Right atrium auricular region (tissue), 2 donors: ENCODE data around the gene XKR3. TPM values are rescaled to one million over a fixed set of nuclear protein-coding genes. Genes with fewer than 3 reads are reported as not detected.

ENCODE experiments used
- DNase-seq: peaks from one replicate; pipeline ENCODE4 v3.0.0-alpha.2; 2019; ENCODE audit warnings: low spot score
- H3K27ac ChIP-seq, 2 donors: fragments of 200-600 bp; sonication (generic); 1 replicate in 1 of 2; 2 replicates in 1 of 2; pipeline ENCODE4 v1.5.1; 2016 to 2019
- H3K27me3 ChIP-seq, 2 donors: fragments of 200-600 bp; sonication (generic); one replicate each; pipeline versions ENCODE4 v1.5.1 to v1.6.0; 2017 to 2019
- H3K36me3 ChIP-seq: fragments of 200-600 bp; sonication (generic); one replicate; pipeline ENCODE4 v1.5.1; 2016
- H3K4me1 ChIP-seq, 2 donors: fragments of 200-600 bp; sonication (generic); one replicate each; pipeline versions ENCODE4 v1.5.1 to v1.6.0; 2017 to 2019
- H3K4me3 ChIP-seq, 2 donors: fragments of 200-600 bp; sonication (generic); 1 replicate in 1 of 2; 2 replicates in 1 of 2; pipeline ENCODE4 v1.5.1; 2017 to 2019; ENCODE audit warnings: mild to moderate bottlenecking in 1 of 2, moderate library complexity in 1 of 2
- H3K9me3 ChIP-seq, 2 donors: fragments of 200-600 bp; sonication (generic); one replicate each; pipeline ENCODE4 v1.5.1; 2019
- total RNA-seq, 2 donors: library from RNA; depleted of rRNA; stranded (reverse); fragments of >200 nt; gene quantifications; one replicate each; pipeline ENCODE4 v1.1.0, GENCODE V29; 2016
- TF ChIP-seq, protein P1 (sequence below), 2 donors: fragments of 200-600 bp; sonication (generic); IDR thresholded peaks; one replicate each; pipeline ENCODE4 v1.5.1; 2019; ENCODE audit warnings: antibody characterized with exemption in 2 of 2

Gene XKR3
- total RNA-seq, 2 donors from 2014 or later = not detected

DNA sequence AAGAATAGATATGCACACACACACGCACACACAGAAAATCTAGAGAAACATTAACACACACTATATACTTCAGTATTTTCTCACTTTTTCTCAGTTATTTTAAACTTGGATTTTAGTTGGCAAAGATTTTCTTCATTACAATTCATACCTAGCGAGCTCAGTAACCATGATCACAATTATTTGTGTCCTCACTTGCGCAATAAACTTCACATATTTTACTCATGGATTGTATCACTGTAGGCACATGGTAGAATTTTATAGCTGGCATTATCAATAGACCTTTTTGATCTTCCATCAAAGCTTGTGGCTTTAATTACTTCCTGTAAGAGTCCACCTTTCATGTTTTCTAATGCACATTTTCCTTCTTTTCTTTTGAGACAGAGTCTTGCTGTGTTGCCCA, 4.8 kb upstream of the XKR3 start:
- no peak for DNase-seq
- Histone ChIP-seq H3K4me3 (no peak overlapping the region), H3K4me1 (no peaks in the 10 kb centered on the region), H3K27ac (no peak overlapping the region), H3K36me3 (no peaks in the 10 kb centered on the region), H3K27me3 (no peaks in the 10 kb centered on the region), H3K9me3 (no peaks in the 10 kb centered on the region)
- TF ChIP-seq, protein P1, sequence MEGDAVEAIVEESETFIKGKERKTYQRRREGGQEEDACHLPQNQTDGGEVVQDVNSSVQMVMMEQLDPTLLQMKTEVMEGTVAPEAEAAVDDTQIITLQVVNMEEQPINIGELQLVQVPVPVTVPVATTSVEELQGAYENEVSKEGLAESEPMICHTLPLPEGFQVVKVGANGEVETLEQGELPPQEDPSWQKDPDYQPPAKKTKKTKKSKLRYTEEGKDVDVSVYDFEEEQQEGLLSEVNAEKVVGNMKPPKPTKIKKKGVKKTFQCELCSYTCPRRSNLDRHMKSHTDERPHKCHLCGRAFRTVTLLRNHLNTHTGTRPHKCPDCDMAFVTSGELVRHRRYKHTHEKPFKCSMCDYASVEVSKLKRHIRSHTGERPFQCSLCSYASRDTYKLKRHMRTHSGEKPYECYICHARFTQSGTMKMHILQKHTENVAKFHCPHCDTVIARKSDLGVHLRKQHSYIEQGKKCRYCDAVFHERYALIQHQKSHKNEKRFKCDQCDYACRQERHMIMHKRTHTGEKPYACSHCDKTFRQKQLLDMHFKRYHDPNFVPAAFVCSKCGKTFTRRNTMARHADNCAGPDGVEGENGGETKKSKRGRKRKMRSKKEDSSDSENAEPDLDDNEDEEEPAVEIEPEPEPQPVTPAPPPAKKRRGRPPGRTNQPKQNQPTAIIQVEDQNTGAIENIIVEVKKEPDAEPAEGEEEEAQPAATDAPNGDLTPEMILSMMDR (IDR thresholded peaks at IDR 0.05) = no peak

DNA sequence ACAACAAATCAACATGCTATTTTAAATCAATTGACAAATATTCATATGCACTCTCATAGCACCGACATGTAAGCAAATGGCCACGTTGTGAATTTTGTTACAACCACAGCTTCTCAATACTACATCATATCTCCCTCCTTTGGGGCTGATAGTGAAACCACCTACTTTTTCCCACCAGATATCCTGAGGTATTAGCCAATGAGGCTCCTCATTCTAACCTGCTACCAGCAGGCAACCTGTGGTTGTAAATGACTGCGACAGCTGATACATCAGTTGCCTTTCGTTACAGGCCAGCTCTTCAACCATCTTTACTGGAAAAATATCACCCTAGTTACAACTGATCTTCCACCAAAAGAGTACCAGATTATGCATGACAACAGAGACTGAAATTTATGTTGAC, 3.7 kb upstream of the XKR3 start:
- Histone ChIP-seq H3K36me3 (no peaks in the 10 kb centered on the region), H3K27me3 (no peaks in the 10 kb centered on the region), H3K9me3 (no peaks in the 10 kb centered on the region), H3K4me3 (no peak overlapping the region), H3K4me1 (no peaks in the 10 kb centered on the region), H3K27ac (no peak overlapping the region)
- no peak for DNase-seq
- TF ChIP-seq, protein P1 (IDR thresholded peaks at IDR 0.05) = no peak

DNA sequence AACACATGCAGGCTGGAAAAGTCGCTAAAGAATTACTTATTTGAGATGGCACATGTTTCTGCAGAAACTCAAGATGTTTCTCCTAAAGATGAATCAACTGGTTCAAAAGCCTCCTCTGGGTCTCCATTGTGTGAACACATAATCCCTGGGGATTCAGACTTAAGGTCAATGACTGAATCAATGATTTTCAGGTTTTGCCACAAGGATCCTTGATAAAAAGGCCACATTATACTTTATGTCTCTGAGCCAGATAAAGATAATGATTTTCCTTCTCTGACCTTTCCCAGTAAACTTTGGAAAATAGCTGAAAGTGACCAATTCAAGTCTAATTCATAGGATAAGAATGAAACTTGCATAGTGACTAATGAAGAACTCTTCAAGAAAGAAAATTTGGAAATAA, 2.3 kb upstream of the XKR3 start:
- Histone ChIP-seq H3K4me3 (no peak overlapping the region), H3K27me3 (no peaks in the 10 kb centered on the region), H3K27ac (no peak overlapping the region), H3K4me1 (no peaks in the 10 kb centered on the region), H3K36me3 (no peaks in the 10 kb centered on the region), H3K9me3 (no peaks in the 10 kb centered on the region)
- no peak for DNase-seq
- TF ChIP-seq, protein P1 (IDR thresholded peaks at IDR 0.05) = no peak

DNA sequence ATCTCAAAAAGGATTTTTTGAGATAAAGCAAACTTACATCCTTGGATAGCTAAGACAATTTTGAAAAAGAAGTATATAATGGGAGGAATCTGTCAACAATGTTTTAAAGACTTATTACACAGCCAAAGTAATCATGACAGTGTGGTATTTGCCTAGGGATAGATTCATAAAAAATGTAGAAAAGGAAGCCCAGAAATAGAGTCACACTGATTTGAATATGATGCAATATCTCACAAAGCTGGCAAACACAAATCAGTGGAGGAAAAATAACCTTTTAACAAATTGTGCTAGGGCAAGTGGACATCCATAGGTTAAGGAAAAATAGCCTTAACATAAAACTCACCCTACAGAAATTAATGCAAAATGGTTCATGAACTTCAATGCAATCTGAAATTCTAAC, 6.0 kb downstream of the XKR3 start:
- Histone ChIP-seq H3K4me3 (no peak overlapping the region), H3K36me3 (no peaks in the 10 kb centered on the region), H3K27ac (no peak overlapping the region), H3K27me3 (no peaks in the 10 kb centered on the region), H3K9me3 (peaks cover 0 to 10% of the 10 kb centered on the region in 2 donors), H3K4me1 (no peaks in the 10 kb centered on the region)
- TF ChIP-seq, protein P1 (IDR thresholded peaks at IDR 0.05) = no peak
- DNase-seq = no peak

DNA sequence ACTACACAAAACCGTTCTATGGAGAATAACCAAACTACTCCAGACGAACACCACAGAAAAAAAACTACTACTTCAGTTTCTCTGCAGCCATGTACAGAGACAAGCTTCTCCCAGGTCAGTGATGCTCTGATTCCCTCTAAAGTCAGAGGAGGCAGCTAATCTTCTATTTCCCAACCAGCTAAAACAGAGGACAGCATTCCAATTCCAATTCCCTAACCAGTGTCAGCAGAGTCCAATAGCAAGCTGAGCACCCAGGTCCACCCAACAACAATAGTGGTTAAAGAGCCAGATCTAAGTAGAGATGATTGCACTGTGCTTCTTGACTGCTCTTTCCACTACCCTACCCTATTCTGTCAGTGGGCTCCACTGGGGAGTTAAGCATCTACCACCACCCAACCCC, 6.7 kb downstream of the XKR3 start:
- no peak for DNase-seq
- TF ChIP-seq, protein P1 (IDR thresholded peaks at IDR 0.05) = no peak
- Histone ChIP-seq H3K4me3 (no peak overlapping the region), H3K27me3 (no peaks in the 10 kb centered on the region), H3K36me3 (no peaks in the 10 kb centered on the region), H3K27ac (no peak overlapping the region), H3K4me1 (no peaks in the 10 kb centered on the region), H3K9me3 (peaks cover 0 to 16% of the 10 kb centered on the region in 2 donors)

DNA sequence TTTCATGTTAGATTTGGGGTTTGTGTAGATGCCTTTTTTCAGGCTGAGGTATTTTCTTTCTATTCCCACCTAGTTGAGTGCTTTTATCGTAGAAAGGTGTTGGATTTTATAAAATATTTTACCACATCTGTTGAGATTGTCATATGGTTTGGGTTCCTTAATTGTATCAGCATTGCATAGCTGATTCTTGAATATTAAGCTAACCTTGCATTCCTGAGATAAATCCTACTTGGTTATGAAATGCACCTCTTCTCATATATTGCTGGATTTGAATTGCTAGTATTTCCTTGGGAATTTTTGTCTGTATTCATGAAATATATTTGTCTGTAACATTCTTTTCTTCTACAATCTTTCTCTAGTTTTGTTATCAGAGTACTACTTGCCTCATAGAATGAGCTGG, 10.1 kb downstream of the XKR3 start:
- Histone ChIP-seq H3K27ac (no peak overlapping the region), H3K36me3 (no peaks in the 10 kb centered on the region), H3K9me3 (peaks cover 0 to 16% of the 10 kb centered on the region in 2 donors), H3K27me3 (no peaks in the 10 kb centered on the region), H3K4me1 (no peaks in the 10 kb centered on the region), H3K4me3 (no peak overlapping the region)
- no peak for DNase-seq
- TF ChIP-seq, protein P1 (IDR thresholded peaks at IDR 0.05) = no peak
